Activated T-cell treated with anti-CD3 and anti-CD28 coated beads, Interleukin-2, amount 50 U/mL, for 48 hours (primary cell): ENCODE results near the gene NGLY1.

Experiments used
- DNase-seq, 2 experiments: peaks; one replicate each; pipeline ENCODE4 v3.0.0-alpha.2; 2020

The NGLY1 gene

DNA sequence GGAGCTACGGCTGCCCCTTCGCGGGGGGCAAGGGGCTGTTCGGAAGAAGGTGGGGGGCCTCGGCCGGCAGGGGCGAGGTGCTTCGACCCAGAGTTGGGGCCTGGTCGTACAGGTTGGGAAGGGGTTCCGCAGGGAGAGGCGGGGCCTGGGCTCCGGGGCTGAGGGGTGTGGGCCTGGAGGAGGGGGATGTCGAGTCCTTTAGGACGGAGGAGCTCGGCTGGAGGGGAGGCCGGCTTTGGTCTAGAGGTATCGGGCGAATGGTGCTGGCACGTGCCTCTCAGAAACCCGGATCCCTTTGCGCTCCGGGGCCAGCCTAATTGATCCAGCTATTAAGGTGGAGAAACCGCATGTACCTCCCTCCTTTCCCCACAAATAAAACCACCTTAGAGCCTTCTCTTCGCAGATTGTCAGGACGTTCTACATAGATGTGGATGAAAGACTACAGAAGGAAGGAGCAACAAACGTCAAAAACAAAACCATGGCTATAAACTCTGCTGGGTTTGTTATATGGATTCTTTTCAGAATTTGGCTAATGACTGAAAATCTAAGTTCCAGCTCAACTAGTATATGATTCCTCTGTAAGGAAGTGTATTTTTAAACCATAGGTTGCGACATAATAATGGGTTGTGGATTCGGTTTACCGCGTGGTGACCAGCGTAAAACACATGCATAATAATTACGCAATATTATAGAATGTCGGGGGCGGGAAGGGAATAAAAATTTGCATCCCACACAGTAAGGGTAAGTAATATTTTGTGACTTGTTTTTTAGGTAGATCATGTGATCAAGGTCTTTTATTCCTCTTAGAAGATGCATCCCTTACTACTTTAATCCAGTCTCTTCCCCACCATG, 644 bp upstream of the NGLY1 start:
- no peak for DNase-seq

DNA sequence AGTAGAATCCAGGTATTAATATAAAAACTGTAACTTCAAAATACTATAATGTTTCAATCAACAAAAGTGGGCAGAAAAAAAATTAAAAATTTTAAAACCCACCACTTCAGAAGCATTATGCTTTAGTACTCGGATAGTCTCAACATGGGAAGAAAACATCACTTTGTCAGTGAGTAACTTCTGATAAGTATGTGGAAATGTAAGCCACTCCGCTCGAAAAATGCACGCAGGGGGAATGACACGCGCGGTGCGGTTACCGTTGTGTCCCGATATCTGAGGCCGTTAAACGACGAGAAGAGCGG, 656 bp downstream of the NGLY1 start:
- no peak for DNase-seq

GRCh38 chr3:25781758-25782594, 1.3 kb downstream of the NGLY1 start:
- DNase-seq = no peak

DNA sequence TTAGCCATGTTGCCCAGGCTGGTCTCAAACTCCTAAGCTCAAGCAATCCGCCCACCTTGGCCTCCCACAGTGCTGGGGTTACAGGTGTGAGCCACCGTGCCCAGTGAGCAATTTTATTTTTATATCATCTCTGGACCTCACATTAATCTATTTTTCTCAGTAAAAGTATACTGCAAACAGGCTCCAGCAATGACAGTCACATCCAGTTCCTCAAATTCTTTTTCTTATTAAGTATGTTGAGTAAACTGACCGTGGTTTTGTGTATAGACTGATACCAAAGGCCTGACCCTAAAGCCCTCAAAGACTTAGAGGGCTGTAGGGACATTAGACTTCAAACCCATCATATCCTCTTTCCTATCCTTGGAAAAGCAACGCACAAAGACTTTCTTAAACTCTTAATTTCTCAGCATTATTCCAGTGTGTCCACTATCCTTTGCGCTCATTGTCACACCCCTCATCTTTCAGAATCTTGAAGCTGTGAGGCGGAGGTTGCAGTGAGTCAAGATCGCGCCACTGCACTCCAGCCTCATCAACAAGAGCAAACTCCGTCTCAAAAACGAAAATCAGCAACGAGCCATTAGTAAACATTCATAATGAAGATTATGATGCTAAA, 2.0 kb downstream of the NGLY1 start:
- DNase-seq = no peak

- DNase-seq = no peak
Observed at GRCh38 chr3:25780618-25781017, 2.6 kb downstream of the NGLY1 start.

DNA sequence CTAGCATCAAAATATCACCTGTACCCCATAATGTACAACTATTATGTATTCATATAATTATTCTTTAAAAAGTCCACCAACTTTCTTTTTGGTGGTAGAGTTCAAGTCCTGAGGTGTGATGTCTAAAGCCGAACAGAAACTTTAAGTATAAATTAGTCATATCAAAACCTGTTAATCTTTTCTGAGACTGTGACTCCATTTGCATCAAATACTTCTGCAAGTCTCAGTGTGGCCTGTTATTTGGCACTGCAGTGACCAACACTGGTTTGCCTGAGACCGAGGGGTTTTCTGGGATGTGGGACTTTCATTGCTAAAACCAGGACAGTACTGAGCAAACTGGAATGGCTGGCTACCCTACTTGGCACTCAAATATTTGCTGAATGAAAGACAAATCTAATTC, 7.3 kb downstream of the NGLY1 start:
- DNase-seq = no peak

GRCh38 chr3:25768851-25769250, 14.4 kb downstream of the NGLY1 start:
- no peak for DNase-seq

GRCh38 chr3:25751725-25752124, 31.5 kb downstream of the NGLY1 start:
- DNase-seq = no peak

DNA sequence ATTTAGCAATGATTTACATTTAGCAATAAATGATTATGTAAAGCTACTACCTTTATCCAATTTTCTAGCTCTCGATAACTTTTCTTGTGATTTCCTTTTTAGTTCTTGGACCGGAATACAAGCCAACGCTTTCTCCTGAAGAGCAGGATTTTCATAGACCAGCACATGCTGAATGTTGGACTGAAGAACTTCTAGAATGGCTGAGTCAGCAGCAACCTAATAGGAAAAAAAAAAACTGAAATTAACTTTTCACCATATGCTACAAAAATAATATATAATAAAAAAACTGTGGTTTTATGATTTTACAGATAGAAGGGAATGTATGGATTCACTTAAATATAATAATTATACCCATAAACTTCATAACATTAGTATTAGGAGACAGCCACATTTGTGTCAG, 32.2 kb downstream of the NGLY1 start:
- no peak for DNase-seq

DNA sequence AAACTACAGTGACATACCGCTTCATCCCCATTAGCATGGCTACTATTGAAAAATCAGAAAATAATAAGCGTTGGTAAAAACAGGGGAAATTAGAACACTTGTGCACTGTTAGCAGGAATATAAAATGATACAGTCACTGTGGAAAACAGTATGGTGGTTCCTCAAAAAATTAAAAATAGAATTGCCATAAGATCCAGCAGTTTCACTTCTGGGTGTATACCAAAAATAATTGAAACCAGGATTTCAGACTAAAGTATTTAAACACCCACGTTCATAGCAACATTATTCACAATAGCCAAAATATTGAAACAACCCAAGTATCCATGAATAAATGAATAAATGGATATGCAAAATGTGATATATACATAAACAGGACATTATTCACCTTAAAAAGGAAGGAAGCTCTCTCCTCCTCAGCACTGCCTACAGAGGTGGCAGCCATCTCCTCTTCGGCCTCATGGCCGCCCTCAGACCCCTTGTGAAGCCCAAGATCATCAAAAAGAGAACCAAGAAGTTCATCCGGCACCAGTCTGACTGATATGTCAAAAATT, 34.1 kb downstream of the NGLY1 start:
- no peak for DNase-seq

DNA sequence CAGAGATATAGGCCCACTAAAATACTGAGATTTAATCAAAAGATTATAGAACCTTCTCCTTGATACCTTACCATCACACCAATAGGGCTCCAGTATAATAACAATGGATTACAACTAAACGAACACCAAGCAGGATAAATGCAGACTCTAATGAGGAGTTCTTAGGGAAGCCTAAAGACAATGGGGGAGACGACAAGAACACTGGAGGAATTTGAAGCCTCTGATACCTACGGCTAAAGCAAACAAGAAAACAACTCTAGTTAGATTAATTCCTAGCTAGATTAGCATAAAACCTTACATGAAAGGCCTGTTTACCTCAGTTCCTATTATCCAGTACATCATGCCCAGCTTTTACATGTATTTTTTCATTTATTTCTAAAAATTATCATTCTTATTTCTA, 35.1 kb downstream of the NGLY1 start:
- no peak for DNase-seq

DNA sequence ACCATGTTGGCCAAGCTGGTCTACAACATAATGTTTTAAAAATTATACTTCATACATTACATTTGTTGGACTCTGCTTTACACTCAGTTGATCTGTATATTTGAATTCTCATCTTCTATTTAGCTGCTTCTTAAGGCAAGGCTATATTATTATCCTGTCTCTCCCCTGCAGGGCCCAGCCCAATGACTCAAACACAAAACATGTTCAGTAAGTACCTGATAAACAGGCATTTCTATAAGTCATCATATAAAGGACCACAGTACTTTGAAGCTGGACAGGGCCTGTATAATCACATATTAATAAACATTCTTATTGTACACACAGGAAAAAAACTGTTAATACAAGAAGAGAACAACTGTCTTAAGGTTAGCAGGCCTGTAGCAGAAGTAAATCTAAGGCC, 36.2 kb downstream of the NGLY1 start:
- DNase-seq = no peak

DNA sequence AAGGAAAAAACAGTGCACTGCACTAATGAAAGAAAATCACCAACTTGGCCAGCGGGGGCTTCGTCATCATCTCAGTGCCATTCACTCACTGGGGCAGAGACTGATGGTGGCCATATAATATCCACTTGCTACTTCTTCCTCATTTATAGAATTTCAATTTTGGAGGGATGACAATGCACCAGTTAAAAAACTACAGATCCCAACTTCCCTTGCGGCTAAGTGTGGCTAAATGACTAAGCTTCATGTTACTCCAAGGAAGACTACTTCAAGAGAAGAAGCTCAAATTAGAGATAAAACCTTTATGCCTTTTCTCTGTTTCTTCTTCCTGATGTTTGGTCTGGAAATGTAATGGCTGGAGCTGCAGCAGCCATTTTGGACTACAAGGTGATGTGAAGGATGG, 38.8 kb downstream of the NGLY1 start:
- DNase-seq = no peak

- DNase-seq = no peak
Observed at GRCh38 chr3:25728101-25728500, 55.1 kb downstream of the NGLY1 start.

GRCh38 chr3:25727316-25727715, 55.9 kb downstream of the NGLY1 start:
- no peak for DNase-seq

DNA sequence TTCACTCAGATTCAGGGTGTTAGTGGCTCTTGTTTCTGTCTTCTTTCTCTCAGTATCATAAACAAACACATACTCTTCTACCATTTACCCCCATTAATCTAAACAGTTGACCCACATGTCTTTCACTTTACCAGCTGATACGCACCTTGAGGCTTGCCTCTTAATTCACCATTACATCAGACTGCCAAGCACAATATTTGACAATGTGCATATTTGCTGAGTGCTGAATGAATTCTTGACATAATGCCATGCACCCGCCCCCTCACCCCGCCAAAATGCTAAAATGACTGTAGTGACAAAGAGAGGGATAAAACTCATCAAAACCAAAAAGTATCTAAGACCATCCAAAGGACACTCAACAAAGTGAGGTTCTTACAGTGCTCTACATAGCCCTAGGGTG, 57.4 kb downstream of the NGLY1 start:
- no peak for DNase-seq

- no peak for DNase-seq
Observed at GRCh38 chr3:25724948-25725645, 58.1 kb downstream of the NGLY1 start.

DNA sequence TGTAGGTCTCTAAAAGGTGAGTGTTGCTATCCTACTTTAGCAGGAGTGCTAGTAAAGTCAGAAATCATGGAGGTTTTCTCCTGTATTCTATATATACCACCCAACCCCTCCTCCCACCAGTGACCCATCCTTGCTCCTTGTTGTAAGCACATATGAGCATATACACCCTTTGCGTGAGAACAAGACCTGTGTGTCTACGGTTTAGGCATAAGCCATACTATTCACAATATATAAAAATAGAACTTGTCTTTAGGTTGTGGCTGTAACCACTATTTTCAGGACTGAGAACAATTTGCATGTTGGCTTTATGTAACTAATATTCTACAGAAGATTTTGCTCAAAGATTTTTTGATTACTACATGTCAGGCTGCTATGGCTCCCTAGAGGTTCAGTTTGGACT, 59.4 kb downstream of the NGLY1 start:
- DNase-seq = no peak

GRCh38 chr3:25719321-25719720, 63.9 kb downstream of the NGLY1 start:
- DNase-seq = no peak

GRCh38 chr3:25713341-25713985, 69.8 kb downstream of the NGLY1 start:
- no peak for DNase-seq

GRCh38 chr3:25711090-25711489, 72.2 kb downstream of the NGLY1 start:
- DNase-seq = no peak

GRCh38 chr3:25708036-25708435, 75.2 kb downstream of the NGLY1 start:
- DNase-seq = no peak
